ENCODE results near the gene SEMG2.

- TF ChIP-seq BACH1 (IDR thresholded peaks at IDR 0.05; ENCODE audit: borderline replicate concordance) (no peak), MAX (IDR thresholded peaks at IDR 0.05; ENCODE audit: low read depth, low read length) (no peak), ZNF687 (IDR thresholded peaks at IDR 0.05) (no peak), CHD2 (IDR thresholded peaks at IDR 0.05; ENCODE audit: borderline replicate concordance, low read depth, low read length) (no peak), SRF (IDR thresholded peaks at IDR 0.05; ENCODE audit: low read depth in 2 of 2, low read length in 2 of 2) (no peak), MYC (IDR thresholded peaks at IDR 0.05; ENCODE audit: insufficient read depth, insufficient read length, insufficient replicate concordance, low read length, severe bottlenecking) (no peak), CTCF (IDR thresholded peaks at IDR 0.05 in 2 of 3, conservative IDR thresholded peaks at IDR 0.05 in 1 of 3; ENCODE audit: control insufficient read depth in 2 of 3, extremely low read depth in 1 of 3, insufficient read depth in 1 of 3, low read depth in 3 of 3, low read length in 3 of 3) (peak; percentile 28 to 49 (median 47); a peak in 5 of 6 replicates), HDAC6 (IDR thresholded peaks at IDR 0.05; ENCODE audit: unreplicated experiment) (no peak), NFIC (IDR thresholded peaks at IDR 0.05; ENCODE audit: low read depth, low read length) (no peak), YY1 (IDR thresholded peaks at IDR 0.05; ENCODE audit: low read depth, low read length) (0 out of 2 replicates have a peak, but pooled peaks have one; percentile 21), USF2 (IDR thresholded peaks at IDR 0.05; ENCODE audit: borderline replicate concordance, low read depth, low read length) (no peak), ZNF207 (IDR thresholded peaks at IDR 0.05; ENCODE audit: borderline replicate concordance) (no peak), BRCA1 (IDR thresholded peaks at IDR 0.05; ENCODE audit: low read depth, low read length) (no peak)
Observed at GRCh38 chr20:45235995-45236394, 14.8 kb downstream of the SEMG2 start.

Data from GM12878 (cell line).